Subcutaneous abdominal adipose tissue (tissue), 5 donors: ENCODE data around the gene PBX4.
A peak's percentile ranks its signal among the peaks of the same experiment; 100 is the strongest.

Experiments
- H3K27ac ChIP-seq: one replicate; pipeline ENCODE4 v1.7.0; 2013; ENCODE audit warnings: low read depth, mild to moderate bottlenecking, inconsistent platforms, low read length, moderate library complexity
- H3K27me3 ChIP-seq, 5 donors: one replicate each; pipeline ENCODE4 v1.7.0; 2013; ENCODE audit warnings: low read length in 5 of 5, inconsistent platforms in 1 of 5; ENCODE audit not compliant: control insufficient read depth in 5 of 5, insufficient read depth in 4 of 5
- H3K36me3 ChIP-seq, 5 donors: one replicate each; pipeline ENCODE4 v1.7.0; 2013; ENCODE audit warnings: low read length in 5 of 5; ENCODE audit not compliant: control insufficient read depth in 5 of 5, insufficient read depth in 5 of 5
- H3K4me1 ChIP-seq, 5 donors: one replicate each; pipeline ENCODE4 v1.7.0; 2013; ENCODE audit warnings: low read length in 5 of 5, mild to moderate bottlenecking in 3 of 5, moderate library complexity in 1 of 5; ENCODE audit not compliant: control insufficient read depth in 5 of 5, insufficient read depth in 5 of 5
- H3K4me3 ChIP-seq, 5 donors: one replicate each; pipeline ENCODE4 v1.7.0; 2013; ENCODE audit warnings: low read length in 5 of 5, low read depth in 1 of 5
- H3K9ac ChIP-seq, 5 donors: one replicate each; pipeline ENCODE4 v1.7.0; 2013; ENCODE audit warnings: low read length in 5 of 5, mild to moderate bottlenecking in 4 of 5, moderate library complexity in 3 of 5
- H3K9me3 ChIP-seq, 5 donors: one replicate each; pipeline ENCODE4 v1.7.0; 2013; ENCODE audit warnings: low read length in 5 of 5; ENCODE audit not compliant: control insufficient read depth in 5 of 5
- donor health status: healthy.
- donor health status: healthy.
- donor health status: healthy.
- donor health status: healthy.
- donor health status: healthy.

Gene PBX4

GRCh38 chr19:19515642-19516519 lies 102.6 kb downstream of the PBX4 start, which contains the start of gene NDUFA13:
TSS of gene NDUFA13 (plus strand) at chr19:19516225. CDS start at chr19:19516239, 14 bp downstream.
- no peaks in the 10 kb centered on the region for H3K27me3 ChIP-seq
- peaks cover 0 to 12% (median 6%) of the 10 kb centered on the region in 5 donors for H3K9me3 ChIP-seq
- H3K36me3 ChIP-seq, result peaks cover 0 to 12% (median 7%) of the 10 kb centered on the region in 5 donors
- H3K27ac ChIP-seq, result peak within 1 kb of the TSS; percentile 74
- H3K4me3 ChIP-seq, result peak within 1 kb of the TSS; percentile 93 to 97 (median 94)
- peak within 1 kb of the TSS; percentile 68 to 89 (median 85) for H3K9ac ChIP-seq
- H3K4me1 ChIP-seq, result peaks cover 5 to 34% (median 32%) of the 10 kb centered on the region in 5 donors

- Histone ChIP-seq H3K9ac (peak within 1 kb of the TSS; percentile 68 to 89 (median 85)), H3K27ac (peak within 1 kb of the TSS; percentile 74), H3K27me3 (no peaks in the 10 kb centered on the region), H3K9me3 (peaks cover 0 to 12% (median 6%) of the 10 kb centered on the region in 5 donors), H3K36me3 (peaks cover 0 to 9% (median 7%) of the 10 kb centered on the region in 5 donors), H3K4me1 (peaks cover 5 to 34% (median 32%) of the 10 kb centered on the region in 5 donors), H3K4me3 (peak within 1 kb of the TSS; percentile 93 to 97 (median 94))
These were observed 103.4 kb downstream of the PBX4 start, which contains the start of gene TSSK6 for GRCh38 chr19:19514881-19515641. TSS of gene TSSK6 (minus strand) at chr19:19515548. CDS start at chr19:19515427, 121 bp downstream.

GRCh38 chr19:19514215-19514657 lies 104.3 kb downstream of the PBX4 start:
- Histone ChIP-seq H3K27me3 (no peaks in the 10 kb centered on the region), H3K27ac (no peak overlapping the region), H3K9ac (peak overlapping the region in 1 of 5 donors; percentile 20), H3K36me3 (peaks cover 0 to 2% (median 2%) of the 10 kb centered on the region in 5 donors), H3K4me3 (peak overlapping the region; percentile 48 to 93 (median 58)), H3K9me3 (peaks cover 0 to 12% (median 6%) of the 10 kb centered on the region in 5 donors), H3K4me1 (peaks cover 5 to 34% (median 29%) of the 10 kb centered on the region in 5 donors)

GRCh38 chr19:19513682-19514081 lies 104.8 kb downstream of the PBX4 start:
- Histone ChIP-seq H3K27ac (no peak overlapping the region), H3K9ac (peak overlapping the region in 1 of 5 donors; percentile 20), H3K4me1 (peaks cover 5 to 34% (median 29%) of the 10 kb centered on the region in 5 donors), H3K27me3 (no peaks in the 10 kb centered on the region), H3K9me3 (peaks cover 0 to 12% (median 6%) of the 10 kb centered on the region in 5 donors), H3K36me3 (no peaks in the 10 kb centered on the region), H3K4me3 (peak overlapping the region in 4 of 5 donors; percentile 48 to 93 (median 59))
